ENCODE results near the gene ABR.
"Not testable (repeated sequence)": the region's sequence is repeated elsewhere in the genome, so short reads cannot be mapped to it uniquely, and the experiment has no call there.

DNA sequence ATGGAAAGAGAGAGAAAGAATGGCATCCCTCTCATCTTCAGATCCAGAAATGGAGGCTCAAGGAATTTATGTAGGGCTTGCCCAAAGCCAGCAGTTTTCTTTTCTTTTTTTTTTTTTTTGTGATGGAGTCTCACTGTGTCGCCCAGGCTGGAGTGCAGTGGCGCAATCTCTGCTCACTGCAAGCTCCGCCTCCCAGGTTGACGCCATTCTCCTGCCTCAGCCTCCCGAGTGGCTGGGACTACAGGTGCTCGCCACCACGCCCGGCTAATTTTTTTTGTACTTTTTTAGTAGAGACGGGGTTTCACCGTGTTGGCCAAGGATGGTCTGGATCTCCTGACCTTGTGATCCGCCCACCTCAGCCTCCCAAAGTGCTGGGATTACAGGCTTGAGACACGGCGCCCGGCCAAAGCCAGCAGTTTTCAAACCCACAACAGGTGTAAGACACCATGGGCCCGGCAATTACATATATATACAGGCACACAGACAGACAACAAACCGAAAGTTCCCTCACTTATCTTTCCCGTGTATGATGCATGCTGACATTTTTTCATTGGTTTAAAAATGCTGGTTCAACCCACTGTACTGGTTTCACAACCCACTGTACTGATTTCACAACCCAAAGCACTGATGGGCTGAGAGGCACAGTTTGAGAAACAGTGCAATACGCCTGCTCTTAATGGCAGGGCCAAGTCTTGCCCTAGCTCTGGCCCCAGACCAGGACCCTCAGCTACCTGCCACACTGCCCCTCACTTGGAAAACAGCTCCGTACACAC is 81.6 kb downstream of the ABR start:
- TF ChIP-seq, protein P1, sequence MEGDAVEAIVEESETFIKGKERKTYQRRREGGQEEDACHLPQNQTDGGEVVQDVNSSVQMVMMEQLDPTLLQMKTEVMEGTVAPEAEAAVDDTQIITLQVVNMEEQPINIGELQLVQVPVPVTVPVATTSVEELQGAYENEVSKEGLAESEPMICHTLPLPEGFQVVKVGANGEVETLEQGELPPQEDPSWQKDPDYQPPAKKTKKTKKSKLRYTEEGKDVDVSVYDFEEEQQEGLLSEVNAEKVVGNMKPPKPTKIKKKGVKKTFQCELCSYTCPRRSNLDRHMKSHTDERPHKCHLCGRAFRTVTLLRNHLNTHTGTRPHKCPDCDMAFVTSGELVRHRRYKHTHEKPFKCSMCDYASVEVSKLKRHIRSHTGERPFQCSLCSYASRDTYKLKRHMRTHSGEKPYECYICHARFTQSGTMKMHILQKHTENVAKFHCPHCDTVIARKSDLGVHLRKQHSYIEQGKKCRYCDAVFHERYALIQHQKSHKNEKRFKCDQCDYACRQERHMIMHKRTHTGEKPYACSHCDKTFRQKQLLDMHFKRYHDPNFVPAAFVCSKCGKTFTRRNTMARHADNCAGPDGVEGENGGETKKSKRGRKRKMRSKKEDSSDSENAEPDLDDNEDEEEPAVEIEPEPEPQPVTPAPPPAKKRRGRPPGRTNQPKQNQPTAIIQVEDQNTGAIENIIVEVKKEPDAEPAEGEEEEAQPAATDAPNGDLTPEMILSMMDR (IDR thresholded peaks at IDR 0.05; ENCODE audit: borderline replicate concordance, extremely low read depth, low read length, poor library complexity, severe bottlenecking) = not testable (repeated sequence)
- not testable (repeated sequence) for TF ChIP-seq EZH2 (IDR thresholded peaks at IDR 0.05; ENCODE audit: borderline replicate concordance, low read depth, low read length, severe bottlenecking)

All from DND-41 (cell line).